CD4-positive, CD25-positive, alpha-beta regulatory T cell (primary cell): Measurements from ENCODE around the gene DENND6A. TPM values are rescaled to one million over a fixed set of nuclear protein-coding genes. Genes with fewer than 3 reads are reported as not detected.

Source experiments
- ATAC-seq, 2 donors: fragments of 150-1000 bp; cut with Tn5 transposase; one replicate each; pipeline ENCODE4 v1.10.0; 2021; ENCODE audit warnings: low read depth in 2 of 2, moderate number of reproducible peaks in 2 of 2, moderate library complexity in 1 of 2
- DNase-seq, 3 donors: peaks; one replicate each; pipeline versions ENCODE4 v3.0.0 to v3.0.0-alpha.2; 2012 to 2022; ENCODE audit warnings: mixed read lengths in 1 of 3
- H3K27ac ChIP-seq: one replicate; pipeline ENCODE4 v1.7.0; 2013; ENCODE audit warnings: mild to moderate bottlenecking, low read length; ENCODE audit not compliant: insufficient read depth, poor library complexity, severe bottlenecking
- H3K27me3 ChIP-seq: one replicate; pipeline ENCODE4 v1.7.0; 2013; ENCODE audit warnings: low read length; ENCODE audit not compliant: control insufficient read depth, insufficient read depth
- H3K36me3 ChIP-seq: one replicate; pipeline ENCODE4 v1.7.0; 2013; ENCODE audit warnings: mild to moderate bottlenecking, low read length, moderate library complexity; ENCODE audit not compliant: control insufficient read depth, insufficient read depth
- H3K4me1 ChIP-seq: 2 replicates; pipeline ENCODE4 v1.7.0; 2013; ENCODE audit warnings: mild to moderate bottlenecking, low read length; ENCODE audit not compliant: insufficient read depth, control insufficient read depth, poor library complexity, severe bottlenecking
- H3K4me3 ChIP-seq: one replicate; pipeline ENCODE4 v1.7.0; 2013; ENCODE audit warnings: low read depth, mild to moderate bottlenecking, low read length, moderate library complexity
- H3K9me3 ChIP-seq, 2 experiments: 1 replicate in 1 of 2; 2 replicates in 1 of 2; pipeline ENCODE4 v1.7.0; 2013; ENCODE audit warnings: low read length in 2 of 2, mild to moderate bottlenecking in 1 of 2, moderate library complexity in 1 of 2; ENCODE audit not compliant: control insufficient read depth in 2 of 2
- H3K27ac Mint-ChIP-seq, 3 donors: one replicate each; pipeline ENCODE4 v1.8.0; 2020 to 2022; ENCODE audit warnings: mild to moderate bottlenecking in 3 of 3, mixed read lengths in 3 of 3, moderate library complexity in 2 of 3
- H3K27me3 Mint-ChIP-seq: one replicate; pipeline ENCODE4 v1.8.0; 2022; ENCODE audit warnings: mild to moderate bottlenecking, mixed read lengths
- H3K36me3 Mint-ChIP-seq: one replicate; pipeline ENCODE4 v1.8.0; 2020; ENCODE audit warnings: mixed read lengths
- H3K4me1 Mint-ChIP-seq, 4 donors: one replicate each; pipeline ENCODE4 v1.8.0; 2020 to 2022; ENCODE audit warnings: mixed read lengths in 4 of 4, mild to moderate bottlenecking in 1 of 4
- H3K4me3 Mint-ChIP-seq, 4 donors: one replicate each; pipeline ENCODE4 v1.8.0; 2020 to 2022; ENCODE audit warnings: mild to moderate bottlenecking in 4 of 4, mixed read lengths in 4 of 4, moderate library complexity in 3 of 4
- H3K9me3 Mint-ChIP-seq, 7 donors: one replicate each; pipeline ENCODE4 v1.8.0; 2020 to 2022; ENCODE audit warnings: mixed read lengths in 7 of 7, mild to moderate bottlenecking in 3 of 7, moderate library complexity in 2 of 7
- polyA plus RNA-seq, 4 donors: library from polyadenylated mRNA; unstranded; fragments of 300-500 nt; fragmentation: Illumina TruSeq; gene quantifications; one replicate each; pipeline ENCODE4 v1.2.3, GENCODE V29; 2021
- total RNA-seq: library from RNA; stranded (reverse); gene quantifications from one replicate; pipeline ENCODE4 v1.2.3, GENCODE V29; 2022

Gene DENND6A
- total and polyA plus RNA-seq, 5 donors from 2014 or later, result 28.3 to 43.6 (median 33.2) TPM

DNA sequence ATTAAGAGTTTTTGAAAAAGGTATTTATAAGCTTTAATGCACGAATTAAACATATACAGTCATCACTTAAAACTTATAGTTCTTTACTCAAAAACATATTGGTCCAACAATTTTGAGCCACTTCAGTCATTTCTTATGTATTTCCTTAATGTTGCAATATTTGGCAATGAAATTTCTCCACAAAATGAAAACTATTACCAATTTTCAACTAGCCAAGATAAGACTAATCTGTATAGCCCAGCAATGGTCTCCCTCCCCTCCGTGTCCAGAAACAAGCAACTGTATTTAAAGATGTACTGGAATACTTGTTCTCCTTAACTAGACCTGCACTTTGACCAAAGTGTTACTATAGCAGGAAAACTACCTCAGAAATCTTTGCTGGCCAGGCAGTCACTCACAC lies 105.0 kb downstream of the DENND6A start:
- H3K27ac Mint-ChIP-seq, result no peak overlapping the region
- peaks cover 13% of the 10 kb centered on the region for H3K36me3 ChIP-seq

DNA sequence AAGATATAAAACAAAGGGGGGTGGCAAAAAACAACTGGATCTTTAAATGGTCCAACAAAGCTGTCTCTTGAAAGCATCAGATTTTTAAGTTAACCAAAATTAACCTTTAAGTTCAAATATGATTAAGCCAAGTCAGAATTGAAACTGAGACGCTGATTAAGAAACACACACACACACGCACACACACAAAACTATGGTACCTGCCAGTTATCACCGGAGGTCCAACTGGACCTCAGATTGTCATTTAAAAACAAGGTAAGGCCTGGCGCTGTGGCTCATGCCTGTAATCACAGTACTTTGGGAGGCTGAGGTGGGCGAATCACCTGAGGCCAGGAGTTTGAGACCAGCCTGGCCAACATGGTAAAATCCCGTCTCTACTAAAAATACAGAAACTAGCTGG lies 106.1 kb downstream of the DENND6A start:
- Histone ChIP-seq H3K36me3 (peaks cover 16% of the 10 kb centered on the region), H3K4me3 (no peak overlapping the region), H3K27ac (peak overlapping the region; percentile 14), H3K9me3 (no peaks in the 10 kb centered on the region), H3K27me3 (no peaks in the 10 kb centered on the region), H3K4me1 (no peaks in the 10 kb centered on the region)
- peaks cover 10% of the 10 kb centered on the region for H3K36me3 Mint-ChIP-seq
- H3K9me3 Mint-ChIP-seq, result no peaks in the 10 kb centered on the region
- H3K4me1 Mint-ChIP-seq, result peaks cover 18 to 39% (median 33%) of the 10 kb centered on the region in 4 donors
- no peaks in the 10 kb centered on the region for H3K27me3 Mint-ChIP-seq
- DNase-seq, result no peak
- H3K27ac Mint-ChIP-seq, result peak overlapping the region in 1 of 3 donors; percentile 28
- no peak for ATAC-seq
- H3K4me3 Mint-ChIP-seq, result peak overlapping the region in 1 of 4 donors; percentile 13

More for the DNA sequence above, 105.0 kb downstream of the DENND6A start:
- H3K27ac ChIP-seq, result no peak overlapping the region
- no peak for ATAC-seq
- peaks cover 7% of the 10 kb centered on the region for H3K36me3 Mint-ChIP-seq
- H3K4me3 Mint-ChIP-seq, result no peak overlapping the region
- no peaks in the 10 kb centered on the region for H3K4me1 ChIP-seq
- no peaks in the 10 kb centered on the region for H3K9me3 ChIP-seq
- H3K9me3 Mint-ChIP-seq, result no peaks in the 10 kb centered on the region
- H3K27me3 Mint-ChIP-seq, result no peaks in the 10 kb centered on the region
- peaks cover 18 to 50% (median 38%) of the 10 kb centered on the region in 4 donors for H3K4me1 Mint-ChIP-seq
- DNase-seq, result no peak
- H3K4me3 ChIP-seq, result no peak overlapping the region
- no peaks in the 10 kb centered on the region for H3K27me3 ChIP-seq

DNA sequence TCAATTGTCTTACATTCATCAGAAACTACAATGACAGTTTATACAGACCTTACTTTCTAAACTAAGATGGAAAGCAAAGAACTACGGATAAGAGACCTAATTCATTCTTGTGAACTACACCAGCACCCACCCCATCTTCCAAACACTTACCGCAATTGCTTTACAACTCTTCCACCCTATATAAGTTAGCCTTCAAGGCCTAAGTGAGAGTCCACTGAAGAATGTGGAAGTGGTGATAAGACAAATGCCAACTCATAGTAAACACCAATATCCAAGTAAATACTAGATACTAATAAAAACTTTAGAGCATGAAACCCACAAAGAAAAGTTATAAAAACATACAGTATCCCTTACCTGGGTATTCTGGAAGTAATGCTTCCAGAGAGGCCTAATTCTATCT lies 109.3 kb downstream of the DENND6A start:
- H3K36me3 Mint-ChIP-seq, result peaks cover 10% of the 10 kb centered on the region
- peaks cover 29% of the 10 kb centered on the region for H3K36me3 ChIP-seq

DNA sequence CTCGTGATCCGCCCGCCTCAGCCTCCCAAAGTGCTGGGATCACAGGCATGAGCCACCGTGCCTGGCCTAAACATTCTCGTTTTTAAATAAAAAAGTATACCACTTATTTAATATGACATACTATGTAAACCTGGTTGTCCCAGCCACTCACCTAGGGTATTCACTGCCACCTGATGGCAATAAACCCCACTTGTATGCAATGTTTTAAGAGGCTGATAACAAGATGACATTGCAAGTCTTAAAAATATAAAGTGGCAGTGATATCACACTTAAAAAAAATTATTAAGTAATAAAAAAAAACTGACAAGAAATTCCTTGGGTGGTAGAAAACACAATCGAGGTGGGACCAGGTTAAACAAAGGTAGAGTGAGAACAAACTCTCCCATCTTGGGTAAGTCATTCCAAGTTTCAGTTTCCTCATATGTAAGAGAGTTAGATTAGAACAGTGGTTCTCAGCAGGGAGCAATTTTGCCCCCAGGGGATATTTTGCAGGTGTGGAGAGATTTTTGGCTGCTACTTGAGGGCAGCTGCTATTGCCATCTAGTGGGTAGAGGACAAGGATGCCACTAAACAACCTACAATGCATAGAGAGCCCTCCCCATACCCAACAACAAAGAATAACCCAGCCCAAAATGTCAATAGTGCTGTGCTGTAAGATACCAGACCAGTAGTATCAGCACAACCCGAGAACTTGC lies 110.3 kb downstream of the DENND6A start:
- Histone ChIP-seq H3K36me3 (peaks cover 36% of the 10 kb centered on the region), H3K27ac (no peak overlapping the region), H3K9me3 (no peaks in the 10 kb centered on the region), H3K4me3 (no peak overlapping the region), H3K4me1 (no peaks in the 10 kb centered on the region), H3K27me3 (no peaks in the 10 kb centered on the region)
- Mint-ChIP-seq H3K36me3 (peaks cover 16% of the 10 kb centered on the region), H3K27ac (peak overlapping the region in 2 of 3 donors; percentile 75 to 80), H3K4me1 (peaks cover 21 to 33% (median 30%) of the 10 kb centered on the region in 4 donors), H3K27me3 (no peaks in the 10 kb centered on the region), H3K9me3 (no peaks in the 10 kb centered on the region), H3K4me3 (no peak overlapping the region)
- ATAC-seq, result no peak
- peak in 2 of 3 donors; percentile 25 to 32 for DNase-seq

More for the DNA sequence above, 109.3 kb downstream of the DENND6A start:
- Histone ChIP-seq H3K4me1 (no peaks in the 10 kb centered on the region), H3K27ac (no peak overlapping the region), H3K9me3 (no peaks in the 10 kb centered on the region), H3K27me3 (no peaks in the 10 kb centered on the region), H3K4me3 (no peak overlapping the region)
- H3K27ac Mint-ChIP-seq, result peak overlapping the region in 1 of 3 donors; percentile 80
- no peak for DNase-seq
- H3K9me3 Mint-ChIP-seq, result no peaks in the 10 kb centered on the region
- H3K27me3 Mint-ChIP-seq, result no peaks in the 10 kb centered on the region
- H3K4me1 Mint-ChIP-seq, result peaks cover 18 to 38% (median 29%) of the 10 kb centered on the region in 4 donors
- peak overlapping the region in 1 of 4 donors; percentile 6 for H3K4me3 Mint-ChIP-seq
- ATAC-seq, result no peak

DNA sequence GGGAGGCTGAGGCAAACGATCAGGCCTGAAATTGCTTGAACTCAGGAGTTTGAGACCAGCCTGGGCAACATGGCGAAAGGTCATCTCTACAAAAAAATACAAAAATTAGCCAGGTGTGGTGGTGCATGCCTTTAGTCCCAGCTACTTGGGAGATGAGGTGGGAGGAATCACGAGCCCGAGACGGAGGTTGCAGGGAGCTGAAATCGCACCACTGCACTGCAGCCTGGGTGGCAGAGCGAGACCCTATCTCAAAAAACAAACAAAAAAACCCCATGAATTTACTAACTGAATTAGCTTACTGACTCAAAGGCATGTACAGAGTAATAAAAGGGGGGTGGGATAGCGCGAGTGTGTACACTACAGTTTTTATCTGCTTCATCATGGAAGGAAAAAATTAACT lies 115.1 kb downstream of the DENND6A start:
- H3K4me1 Mint-ChIP-seq, result peaks cover 17 to 25% (median 17%) of the 10 kb centered on the region in 4 donors
- H3K27ac ChIP-seq, result no peak overlapping the region
- peak overlapping the region; percentile 18 to 92 (median 78) for H3K27ac Mint-ChIP-seq
- DNase-seq (no peak), ATAC-seq (no peak)
- H3K27me3 Mint-ChIP-seq, result no peaks in the 10 kb centered on the region
- no peak overlapping the region for H3K4me3 ChIP-seq
- peaks cover 63% of the 10 kb centered on the region for H3K36me3 ChIP-seq
- no peaks in the 10 kb centered on the region for H3K4me1 ChIP-seq
- H3K9me3 Mint-ChIP-seq, result no peaks in the 10 kb centered on the region
- no peaks in the 10 kb centered on the region for H3K27me3 ChIP-seq
- H3K4me3 Mint-ChIP-seq, result no peak overlapping the region
- no peaks in the 10 kb centered on the region for H3K9me3 ChIP-seq
- peaks cover 24% of the 10 kb centered on the region for H3K36me3 Mint-ChIP-seq

DNA sequence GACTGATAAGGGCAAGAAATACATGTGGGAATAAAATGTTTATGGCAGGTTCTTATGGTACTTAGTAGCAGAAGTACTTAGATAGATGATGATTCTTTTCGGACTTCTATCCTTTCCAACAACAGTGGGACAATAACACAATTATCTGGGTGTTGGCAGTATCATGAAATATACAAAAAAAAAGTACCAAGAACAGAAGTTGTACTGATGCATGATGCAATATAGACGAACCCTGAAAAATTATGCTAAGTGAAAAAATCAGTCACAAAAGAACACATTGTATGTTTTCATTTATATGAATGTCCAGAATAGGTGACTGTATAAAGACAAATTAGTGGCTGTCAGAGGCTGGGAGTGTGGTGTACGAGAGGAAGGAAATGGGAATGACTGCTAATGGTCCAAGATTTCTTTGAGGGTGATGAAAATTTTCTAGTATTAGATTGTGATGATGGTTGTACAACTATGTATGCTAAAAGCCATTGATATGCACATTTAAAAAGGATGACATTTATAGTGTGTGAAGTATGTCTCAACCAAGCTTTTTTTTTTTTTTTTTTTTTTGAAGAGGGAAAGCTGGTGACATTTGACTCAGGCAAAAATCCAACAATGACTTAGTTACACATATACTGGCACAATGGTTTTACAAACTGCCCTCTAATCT lies 116.8 kb downstream of the DENND6A start:
- H3K4me1 Mint-ChIP-seq, result peaks cover 16 to 34% (median 19%) of the 10 kb centered on the region in 4 donors
- no peak for ATAC-seq
- Histone ChIP-seq H3K9me3 (no peaks in the 10 kb centered on the region), H3K4me1 (no peaks in the 10 kb centered on the region), H3K36me3 (peaks cover 76% of the 10 kb centered on the region), H3K27me3 (no peaks in the 10 kb centered on the region), H3K27ac (no peak overlapping the region), H3K4me3 (no peak overlapping the region)
- H3K27me3 Mint-ChIP-seq, result no peaks in the 10 kb centered on the region
- no peak for DNase-seq
- H3K9me3 Mint-ChIP-seq, result no peaks in the 10 kb centered on the region
- H3K27ac Mint-ChIP-seq, result peak overlapping the region in 2 of 3 donors; percentile 9 to 31
- H3K4me3 Mint-ChIP-seq, result no peak overlapping the region
- peaks cover 30% of the 10 kb centered on the region for H3K36me3 Mint-ChIP-seq
